ENCODE measurements around the gene IPO4.
"Not testable (repeated sequence)": the region's sequence is repeated elsewhere in the genome, so short reads cannot be mapped to it uniquely, and the experiment has no call there.

DNA sequence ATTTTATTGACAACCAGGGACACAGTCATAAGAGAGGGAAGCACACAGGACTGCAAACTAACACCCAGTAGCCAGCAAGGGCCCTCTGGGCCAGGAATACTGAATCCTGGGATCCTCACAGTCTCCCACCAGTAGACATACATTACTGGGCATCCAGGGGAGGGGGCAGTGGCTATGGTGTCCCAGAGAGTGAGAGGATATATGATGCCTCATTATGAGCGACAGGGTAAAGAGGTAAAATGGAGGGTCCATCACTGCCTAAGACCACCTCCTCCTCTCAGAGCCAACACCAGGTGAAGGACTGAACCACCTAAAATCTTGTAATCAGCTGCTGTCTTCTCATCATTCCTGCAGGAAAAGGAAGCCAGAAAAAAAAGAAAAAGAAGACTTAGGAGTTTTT is 28.3 kb upstream of the IPO4 start:
- not testable (repeated sequence) for TF ChIP-seq BCOR (IDR thresholded peaks at IDR 0.05); BHLHE40 (IDR thresholded peaks at IDR 0.05; ENCODE audit: low read length); SREBF1 (IDR thresholded peaks at IDR 0.05; ENCODE audit: borderline replicate concordance, low read depth, low read length); MTA2 (IDR thresholded peaks at IDR 0.05; ENCODE audit: low read depth); TAL1 (IDR thresholded peaks at IDR 0.05); POLR2A (conservative IDR thresholded peaks at IDR 0.05)
- TF ChIP-seq, protein P1, sequence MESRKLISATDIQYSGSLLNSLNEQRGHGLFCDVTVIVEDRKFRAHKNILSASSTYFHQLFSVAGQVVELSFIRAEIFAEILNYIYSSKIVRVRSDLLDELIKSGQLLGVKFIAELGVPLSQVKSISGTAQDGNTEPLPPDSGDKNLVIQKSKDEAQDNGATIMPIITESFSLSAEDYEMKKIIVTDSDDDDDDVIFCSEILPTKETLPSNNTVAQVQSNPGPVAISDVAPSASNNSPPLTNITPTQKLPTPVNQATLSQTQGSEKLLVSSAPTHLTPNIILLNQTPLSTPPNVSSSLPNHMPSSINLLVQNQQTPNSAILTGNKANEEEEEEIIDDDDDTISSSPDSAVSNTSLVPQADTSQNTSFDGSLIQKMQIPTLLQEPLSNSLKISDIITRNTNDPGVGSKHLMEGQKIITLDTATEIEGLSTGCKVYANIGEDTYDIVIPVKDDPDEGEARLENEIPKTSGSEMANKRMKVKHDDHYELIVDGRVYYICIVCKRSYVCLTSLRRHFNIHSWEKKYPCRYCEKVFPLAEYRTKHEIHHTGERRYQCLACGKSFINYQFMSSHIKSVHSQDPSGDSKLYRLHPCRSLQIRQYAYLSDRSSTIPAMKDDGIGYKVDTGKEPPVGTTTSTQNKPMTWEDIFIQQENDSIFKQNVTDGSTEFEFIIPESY (CRISPR knock-in tag; IDR thresholded peaks at IDR 0.05) = not testable (repeated sequence)
- TF ChIP-seq, protein P2, sequence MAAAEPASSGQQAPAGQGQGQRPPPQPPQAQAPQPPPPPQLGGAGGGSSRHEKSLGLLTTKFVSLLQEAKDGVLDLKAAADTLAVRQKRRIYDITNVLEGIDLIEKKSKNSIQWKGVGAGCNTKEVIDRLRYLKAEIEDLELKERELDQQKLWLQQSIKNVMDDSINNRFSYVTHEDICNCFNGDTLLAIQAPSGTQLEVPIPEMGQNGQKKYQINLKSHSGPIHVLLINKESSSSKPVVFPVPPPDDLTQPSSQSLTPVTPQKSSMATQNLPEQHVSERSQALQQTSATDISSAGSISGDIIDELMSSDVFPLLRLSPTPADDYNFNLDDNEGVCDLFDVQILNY (CRISPR knock-in tag; IDR thresholded peaks at IDR 0.05) = not testable (repeated sequence)
